GM20000 (cell line): ENCODE data around the gene HPSE2.

Experiments used
- DNase-seq: peaks from one replicate; pipeline ENCODE4 v3.0.0; 2012; ENCODE audit warnings: low spot score
- CTCF ChIP-seq: IDR thresholded peaks from 2 replicates; pipeline ENCODE4 v1.5.1; 2012; ENCODE audit warnings: mild to moderate bottlenecking, control low read depth; ENCODE audit errors: extremely low read depth, missing control alignments

The HPSE2 gene

GRCh38 chr10:99224766-99225165 is 10.9 kb downstream of the HPSE2 start:
- DNase-seq = no peak
- no peak for TF ChIP-seq CTCF

GRCh38 chr10:99207340-99207739 is 28.3 kb downstream of the HPSE2 start:
- no peak for TF ChIP-seq CTCF
- DNase-seq = no peak

- no peak for TF ChIP-seq CTCF
- no peak for DNase-seq
Measured at GRCh38 chr10:99203310-99203709, 32.3 kb downstream of the HPSE2 start.

- TF ChIP-seq CTCF = no peak
- no peak for DNase-seq
Measured at GRCh38 chr10:99172950-99173349, 62.7 kb downstream of the HPSE2 start.

- no peak for DNase-seq
- TF ChIP-seq CTCF = no peak
Measured at GRCh38 chr10:99172128-99172738, 63.4 kb downstream of the HPSE2 start.

- no peak for TF ChIP-seq CTCF
- no peak for DNase-seq
Measured at GRCh38 chr10:99170116-99170675, 65.5 kb downstream of the HPSE2 start.

- no peak for DNase-seq
- no peak for TF ChIP-seq CTCF
Measured at GRCh38 chr10:99161165-99161564, 74.5 kb downstream of the HPSE2 start.
